ENCODE data around the gene PLD6.
"Not testable (repeated sequence)": the region's sequence is repeated elsewhere in the genome, so short reads cannot be mapped to it uniquely, and the experiment has no call there.

Gene PLD6

DNA sequence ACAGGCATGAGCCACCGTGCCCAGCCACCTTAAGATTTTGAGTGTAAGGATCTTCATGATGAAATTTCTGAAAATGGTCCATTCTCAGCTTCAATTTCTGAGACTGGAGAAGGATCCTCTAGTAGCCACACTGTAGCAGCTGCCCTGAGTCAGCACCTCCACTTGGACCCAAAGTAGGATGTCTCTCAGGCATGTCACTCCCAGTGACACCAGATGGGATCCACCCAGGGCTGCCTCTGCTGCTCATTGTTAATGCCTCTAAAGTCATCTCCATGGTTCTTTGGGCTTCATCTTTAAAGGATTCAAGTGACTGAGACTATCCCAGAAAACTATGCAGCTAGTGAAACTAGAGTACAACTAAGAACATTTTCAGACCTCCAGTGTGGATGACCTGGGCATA is 7.9 kb downstream of the PLD6 start:
- TF ChIP-seq, protein P1, sequence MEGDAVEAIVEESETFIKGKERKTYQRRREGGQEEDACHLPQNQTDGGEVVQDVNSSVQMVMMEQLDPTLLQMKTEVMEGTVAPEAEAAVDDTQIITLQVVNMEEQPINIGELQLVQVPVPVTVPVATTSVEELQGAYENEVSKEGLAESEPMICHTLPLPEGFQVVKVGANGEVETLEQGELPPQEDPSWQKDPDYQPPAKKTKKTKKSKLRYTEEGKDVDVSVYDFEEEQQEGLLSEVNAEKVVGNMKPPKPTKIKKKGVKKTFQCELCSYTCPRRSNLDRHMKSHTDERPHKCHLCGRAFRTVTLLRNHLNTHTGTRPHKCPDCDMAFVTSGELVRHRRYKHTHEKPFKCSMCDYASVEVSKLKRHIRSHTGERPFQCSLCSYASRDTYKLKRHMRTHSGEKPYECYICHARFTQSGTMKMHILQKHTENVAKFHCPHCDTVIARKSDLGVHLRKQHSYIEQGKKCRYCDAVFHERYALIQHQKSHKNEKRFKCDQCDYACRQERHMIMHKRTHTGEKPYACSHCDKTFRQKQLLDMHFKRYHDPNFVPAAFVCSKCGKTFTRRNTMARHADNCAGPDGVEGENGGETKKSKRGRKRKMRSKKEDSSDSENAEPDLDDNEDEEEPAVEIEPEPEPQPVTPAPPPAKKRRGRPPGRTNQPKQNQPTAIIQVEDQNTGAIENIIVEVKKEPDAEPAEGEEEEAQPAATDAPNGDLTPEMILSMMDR (IDR thresholded peaks at IDR 0.05), result no peak
- no peak overlapping the region for H3K27ac ChIP-seq
- H3K4me3 ChIP-seq (ENCODE audit: low read depth in 1 of 2, low read length in 1 of 2), result no peak overlapping the region
- no peaks in the 10 kb centered on the region for H3K27me3 ChIP-seq
- H3K4me1 ChIP-seq (ENCODE audit: control insufficient read depth in 1 of 2, insufficient read depth in 1 of 2, low read depth in 1 of 2, low read length in 1 of 2), result no peaks in the 10 kb centered on the region
- H3K36me3 ChIP-seq, result peaks cover 22% of the 10 kb centered on the region
- no peaks in the 10 kb centered on the region for H3K9me3 ChIP-seq

DNA sequence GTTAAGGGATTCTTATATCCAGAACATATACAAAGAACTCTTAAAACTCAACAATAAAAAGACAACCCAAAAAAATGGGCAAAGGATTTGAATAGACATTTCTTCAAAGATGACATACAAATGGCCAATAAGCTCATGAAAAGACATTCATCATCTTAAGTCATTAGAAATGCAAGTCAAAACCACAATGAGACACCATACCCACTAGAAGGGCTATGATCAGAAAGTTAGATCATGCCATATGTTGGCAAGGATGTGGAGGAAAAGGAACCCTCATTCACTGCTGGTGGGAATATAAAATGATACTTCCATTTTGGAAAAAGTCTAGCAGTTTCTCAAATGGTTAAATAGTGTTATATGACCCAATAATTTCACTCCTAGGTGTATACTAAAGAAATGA is 9.4 kb downstream of the PLD6 start:
- TF ChIP-seq, protein P1 (IDR thresholded peaks at IDR 0.05), result no peak
- Histone ChIP-seq H3K4me1 (ENCODE audit: control insufficient read depth in 1 of 2, insufficient read depth in 1 of 2, low read depth in 1 of 2, low read length in 1 of 2) (no peaks in the 10 kb centered on the region), H3K9me3 (no peaks in the 10 kb centered on the region), H3K27ac (no peak overlapping the region), H3K27me3 (no peaks in the 10 kb centered on the region), H3K4me3 (ENCODE audit: low read depth in 1 of 2, low read length in 1 of 2) (no peak overlapping the region), H3K36me3 (peaks cover 12% of the 10 kb centered on the region)

DNA sequence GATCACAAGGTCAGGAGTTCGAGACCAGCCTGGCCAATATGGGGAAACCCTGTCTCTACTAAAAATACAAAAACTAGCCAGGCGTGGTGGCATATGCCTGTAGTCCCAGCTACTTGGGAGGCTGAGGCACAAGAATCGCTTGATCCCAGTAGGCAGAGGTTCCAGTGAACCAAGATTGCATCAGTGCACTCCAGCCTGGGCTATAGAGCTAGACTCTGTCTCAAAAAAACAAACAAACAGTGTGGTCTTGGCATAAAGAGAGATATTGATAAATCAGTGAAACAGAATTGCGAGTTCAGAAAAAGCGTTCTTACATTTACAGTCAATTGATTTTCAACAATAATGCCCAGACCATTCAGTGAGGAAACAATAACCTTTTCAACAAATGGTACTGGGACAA is 10.7 kb downstream of the PLD6 start:
- H3K4me3 ChIP-seq (ENCODE audit: low read depth in 1 of 2, low read length in 1 of 2); H3K4me1 ChIP-seq (ENCODE audit: control insufficient read depth in 1 of 2, insufficient read depth in 1 of 2, low read depth in 1 of 2, low read length in 1 of 2); H3K27ac ChIP-seq; H3K27me3 ChIP-seq; H3K9me3 ChIP-seq; H3K36me3 ChIP-seq: not testable (repeated sequence)

DNA sequence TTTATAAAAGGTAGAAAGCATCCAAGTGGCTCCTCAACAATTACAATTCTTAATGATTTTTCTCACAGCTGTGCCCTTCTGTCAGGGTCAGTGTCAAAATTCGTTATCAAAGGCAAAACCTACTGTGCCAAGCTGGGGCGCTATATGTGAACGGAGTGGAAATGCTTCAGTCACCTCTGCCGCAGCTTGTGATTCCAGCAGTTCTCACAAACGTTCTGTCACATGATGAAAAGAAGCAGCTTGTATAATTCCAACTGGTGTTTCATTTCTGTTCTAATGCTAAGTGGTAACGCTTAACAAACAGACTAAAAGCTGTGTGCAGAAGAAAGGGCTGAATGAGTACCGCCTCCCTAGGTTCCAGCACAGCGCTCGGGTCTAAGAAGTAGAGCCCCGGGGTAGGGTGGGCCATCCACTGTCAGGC is 14.2 kb downstream of the PLD6 start:
- Histone ChIP-seq H3K9me3 (no peaks in the 10 kb centered on the region), H3K4me1 (ENCODE audit: control insufficient read depth in 1 of 2, insufficient read depth in 1 of 2, low read depth in 1 of 2, low read length in 1 of 2) (peaks cover 8 to 10% of the 10 kb centered on the region in 2 experiments), H3K27me3 (no peaks in the 10 kb centered on the region), H3K27ac (no peak overlapping the region), H3K4me3 (ENCODE audit: low read depth in 1 of 2, low read length in 1 of 2) (no peak overlapping the region), H3K36me3 (no peaks in the 10 kb centered on the region)
- TF ChIP-seq, protein P1 (IDR thresholded peaks at IDR 0.05), result no peak

DNA sequence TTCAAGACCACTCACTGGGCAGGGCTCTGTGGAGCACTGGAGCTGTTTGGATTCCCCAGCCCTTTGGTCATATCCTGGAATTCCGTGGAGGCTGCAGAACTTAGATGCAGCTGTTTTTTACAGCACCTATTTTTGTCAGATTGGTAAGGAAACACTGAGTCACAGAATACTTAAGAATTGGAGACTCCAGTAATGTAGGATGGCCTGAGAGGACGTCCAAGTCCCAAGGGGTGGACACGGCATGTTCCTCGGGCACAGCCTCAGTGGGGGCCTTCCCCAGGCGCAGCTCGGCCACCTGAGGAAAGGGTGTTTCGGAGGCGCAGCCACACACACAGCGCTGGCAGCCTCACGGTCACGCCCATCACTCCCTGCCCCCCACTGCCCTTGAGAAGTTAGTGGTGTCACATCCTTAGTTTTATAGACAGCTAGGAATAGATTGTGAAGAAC is 14.8 kb downstream of the PLD6 start:
- H3K4me1 ChIP-seq (ENCODE audit: control insufficient read depth in 1 of 2, insufficient read depth in 1 of 2, low read depth in 1 of 2, low read length in 1 of 2), result peaks cover 14 to 16% of the 10 kb centered on the region in 2 experiments
- H3K27me3 ChIP-seq, result no peaks in the 10 kb centered on the region
- H3K27ac ChIP-seq, result no peak overlapping the region
- H3K9me3 ChIP-seq, result no peaks in the 10 kb centered on the region
- H3K4me3 ChIP-seq (ENCODE audit: low read depth in 1 of 2, low read length in 1 of 2), result no peak overlapping the region
- no peaks in the 10 kb centered on the region for H3K36me3 ChIP-seq
- TF ChIP-seq, protein P1 (IDR thresholded peaks at IDR 0.05), result no peak

DNA sequence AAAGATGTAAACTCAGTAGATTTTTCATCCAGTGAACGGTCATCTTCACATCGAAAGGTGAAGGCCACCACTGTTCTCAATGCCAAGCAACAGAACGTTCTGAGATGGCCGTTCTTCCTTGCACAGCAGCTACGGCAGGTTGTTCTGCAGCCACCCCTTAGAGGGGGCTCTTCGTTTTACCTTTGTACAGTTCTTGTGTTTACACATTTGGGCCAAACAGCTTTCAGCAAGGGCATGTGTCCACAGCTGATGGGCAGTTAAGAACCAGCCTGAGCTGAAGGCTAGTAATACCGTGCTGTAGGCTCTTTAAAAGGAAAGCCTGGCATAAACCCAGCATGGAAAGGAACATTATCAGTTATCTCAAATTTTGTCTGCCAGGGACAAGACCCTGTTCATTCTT is 15.9 kb downstream of the PLD6 start:
- H3K27ac ChIP-seq, result no peak overlapping the region
- H3K27me3 ChIP-seq, result no peaks in the 10 kb centered on the region
- H3K4me3 ChIP-seq (ENCODE audit: low read depth in 1 of 2, low read length in 1 of 2), result no peak overlapping the region
- H3K4me1 ChIP-seq (ENCODE audit: control insufficient read depth in 1 of 2, insufficient read depth in 1 of 2, low read depth in 1 of 2, low read length in 1 of 2), result peaks cover 26 to 27% of the 10 kb centered on the region in 2 experiments
- H3K9me3 ChIP-seq, result no peaks in the 10 kb centered on the region
- no peaks in the 10 kb centered on the region for H3K36me3 ChIP-seq
- TF ChIP-seq, protein P1 (IDR thresholded peaks at IDR 0.05), result no peak

Data from neutrophil (primary cell).